ENCODE data around the gene MAPK9.

MAPK9 gene

DNA sequence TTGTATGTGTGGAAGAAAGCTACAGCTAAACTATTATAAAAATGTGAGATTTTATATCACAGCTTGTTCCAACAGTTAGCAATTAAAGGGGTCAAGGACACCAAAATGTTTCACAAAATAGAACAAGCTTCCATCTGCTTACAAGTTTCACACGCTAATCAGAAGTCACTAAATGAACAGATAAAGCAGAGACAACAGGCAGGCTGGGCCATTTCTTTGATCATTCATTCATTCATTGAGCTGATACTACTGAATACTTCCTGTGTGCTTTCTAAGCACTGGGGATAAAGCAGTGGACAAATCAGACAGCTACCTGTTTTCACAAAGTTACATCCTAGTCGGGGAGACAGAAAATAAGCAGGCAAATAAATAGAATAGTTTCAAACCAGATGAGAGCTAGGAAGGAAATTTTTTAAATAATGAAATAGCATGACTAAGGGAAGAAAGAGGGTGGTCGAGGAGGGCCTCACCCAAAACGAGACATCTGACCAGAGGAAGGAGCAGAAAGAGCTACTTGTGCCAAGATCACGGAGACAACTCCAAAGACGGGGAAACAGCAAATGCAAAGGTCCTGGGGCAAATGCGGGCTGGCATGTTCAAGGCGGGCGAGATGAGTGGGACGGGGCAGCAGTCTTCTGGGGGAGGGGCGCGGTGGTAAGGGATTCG is 1.2 kb downstream of the MAPK9 start:
- Histone ChIP-seq H3K79me2 (ENCODE audit: insufficient read depth, low read length) (peaks cover 30% of the 10 kb centered on the region), H3K9me2 (replicated peaks; ENCODE audit: low read depth, low read length) (no peaks in the 10 kb centered on the region), H4K20me1 (ENCODE audit: insufficient read depth, low read length, poor library complexity, severe bottlenecking) (peaks cover 4% of the 10 kb centered on the region), H2AFZ (ENCODE audit: low read length) (no peak overlapping the region), H3F3A (ENCODE audit: low read depth) (no peaks in the 10 kb centered on the region), H3K9ac (ENCODE audit: low read depth, low read length, poor library complexity, severe bottlenecking) (peak overlapping the region; percentile 52), H3K4me2 (ENCODE audit: low read depth, low read length, poor library complexity, severe bottlenecking) (peak overlapping the region; percentile 78), H3K4me3 (ENCODE audit: low read length, poor library complexity, severe bottlenecking) (peak overlapping the region; percentile 74), H3K4me1 (ENCODE audit: insufficient read depth, low read length, poor library complexity, severe bottlenecking) (peaks cover 14% of the 10 kb centered on the region), H3K27me3 (ENCODE audit: insufficient read depth, low read length, poor library complexity, severe bottlenecking) (no peaks in the 10 kb centered on the region), H3K36me3 (ENCODE audit: insufficient read depth, low read length) (no peaks in the 10 kb centered on the region), H3K9me3 (ENCODE audit: insufficient read depth, low read depth, low read length) (no peaks in the 10 kb centered on the region)
- TF ChIP-seq EZH2phosphoT487 (IDR thresholded peaks at IDR 0.05; ENCODE audit: borderline replicate concordance), result no peak
- TF ChIP-seq, protein P1, sequence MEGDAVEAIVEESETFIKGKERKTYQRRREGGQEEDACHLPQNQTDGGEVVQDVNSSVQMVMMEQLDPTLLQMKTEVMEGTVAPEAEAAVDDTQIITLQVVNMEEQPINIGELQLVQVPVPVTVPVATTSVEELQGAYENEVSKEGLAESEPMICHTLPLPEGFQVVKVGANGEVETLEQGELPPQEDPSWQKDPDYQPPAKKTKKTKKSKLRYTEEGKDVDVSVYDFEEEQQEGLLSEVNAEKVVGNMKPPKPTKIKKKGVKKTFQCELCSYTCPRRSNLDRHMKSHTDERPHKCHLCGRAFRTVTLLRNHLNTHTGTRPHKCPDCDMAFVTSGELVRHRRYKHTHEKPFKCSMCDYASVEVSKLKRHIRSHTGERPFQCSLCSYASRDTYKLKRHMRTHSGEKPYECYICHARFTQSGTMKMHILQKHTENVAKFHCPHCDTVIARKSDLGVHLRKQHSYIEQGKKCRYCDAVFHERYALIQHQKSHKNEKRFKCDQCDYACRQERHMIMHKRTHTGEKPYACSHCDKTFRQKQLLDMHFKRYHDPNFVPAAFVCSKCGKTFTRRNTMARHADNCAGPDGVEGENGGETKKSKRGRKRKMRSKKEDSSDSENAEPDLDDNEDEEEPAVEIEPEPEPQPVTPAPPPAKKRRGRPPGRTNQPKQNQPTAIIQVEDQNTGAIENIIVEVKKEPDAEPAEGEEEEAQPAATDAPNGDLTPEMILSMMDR (conservative IDR thresholded peaks at IDR 0.05; ENCODE audit: low read length), result no peak

DNA sequence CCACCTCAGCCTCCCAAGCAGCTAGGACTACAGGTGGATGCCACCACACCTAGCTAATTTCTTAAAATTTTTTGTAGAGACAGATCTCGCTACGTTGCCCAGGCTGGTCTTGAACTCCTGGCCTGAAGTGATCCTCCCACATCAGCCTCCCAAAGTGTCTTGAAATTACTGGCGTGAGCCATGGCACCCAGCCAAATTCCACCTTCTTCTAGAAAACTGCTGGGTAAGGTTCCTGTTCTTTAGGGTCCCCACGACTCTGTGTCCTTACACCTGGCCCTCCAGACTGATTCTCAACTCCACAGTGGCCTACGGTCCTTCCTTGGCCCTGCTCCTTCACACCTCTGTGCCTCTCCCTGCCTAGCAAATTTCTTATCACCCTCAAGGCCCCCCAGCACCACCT is 1.9 kb downstream of the MAPK9 start:
- H3F3A ChIP-seq (ENCODE audit: low read depth), result no peaks in the 10 kb centered on the region
- H3K79me2 ChIP-seq (ENCODE audit: insufficient read depth, low read length), result peaks cover 30% of the 10 kb centered on the region
- peaks cover 4% of the 10 kb centered on the region for H4K20me1 ChIP-seq (ENCODE audit: insufficient read depth, low read length, poor library complexity, severe bottlenecking)
- H3K4me3 ChIP-seq (ENCODE audit: low read length, poor library complexity, severe bottlenecking), result peak overlapping the region; percentile 74
- H2AFZ ChIP-seq (ENCODE audit: low read length), result no peak overlapping the region
- no peak overlapping the region for H3K9ac ChIP-seq (ENCODE audit: low read depth, low read length, poor library complexity, severe bottlenecking)
- no peaks in the 10 kb centered on the region for H3K27me3 ChIP-seq (ENCODE audit: insufficient read depth, low read length, poor library complexity, severe bottlenecking)
- H3K36me3 ChIP-seq (ENCODE audit: insufficient read depth, low read length), result no peaks in the 10 kb centered on the region
- peaks cover 14% of the 10 kb centered on the region for H3K4me1 ChIP-seq (ENCODE audit: insufficient read depth, low read length, poor library complexity, severe bottlenecking)
- no peaks in the 10 kb centered on the region for H3K9me2 ChIP-seq (replicated peaks; ENCODE audit: low read depth, low read length)
- peak overlapping the region; percentile 78 for H3K4me2 ChIP-seq (ENCODE audit: low read depth, low read length, poor library complexity, severe bottlenecking)
- TF ChIP-seq, protein P1 (conservative IDR thresholded peaks at IDR 0.05; ENCODE audit: low read length), result no peak
- no peak for TF ChIP-seq EZH2phosphoT487 (IDR thresholded peaks at IDR 0.05; ENCODE audit: borderline replicate concordance)
- no peaks in the 10 kb centered on the region for H3K9me3 ChIP-seq (ENCODE audit: insufficient read depth, low read depth, low read length)

DNA sequence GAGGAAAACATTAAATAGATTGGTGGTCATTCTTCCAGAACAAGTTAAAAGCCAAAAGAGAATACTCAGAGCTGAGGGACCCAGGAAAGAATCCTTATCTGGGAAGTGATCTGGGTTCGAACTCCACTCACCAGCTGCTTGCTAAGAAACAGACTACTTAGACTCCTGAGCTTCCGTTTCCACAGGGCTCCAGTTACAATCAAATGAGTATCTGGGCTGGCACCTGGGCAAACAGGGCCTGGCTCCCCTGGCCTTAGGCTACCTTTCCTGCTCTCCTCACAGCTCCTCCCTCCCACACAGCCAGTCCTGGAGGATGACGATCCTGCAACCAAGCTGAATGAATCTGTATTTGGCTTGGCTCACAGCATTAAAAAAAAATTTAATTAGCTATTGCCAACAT is 2.5 kb downstream of the MAPK9 start:
- Histone ChIP-seq H3K9ac (ENCODE audit: low read depth, low read length, poor library complexity, severe bottlenecking) (no peak overlapping the region), H3K4me1 (ENCODE audit: insufficient read depth, low read length, poor library complexity, severe bottlenecking) (peaks cover 14% of the 10 kb centered on the region)

More for the DNA sequence above, 2.5 kb downstream of the MAPK9 start:
- H3K9me2 ChIP-seq (replicated peaks; ENCODE audit: low read depth, low read length), result no peaks in the 10 kb centered on the region
- H2AFZ ChIP-seq (ENCODE audit: low read length), result no peak overlapping the region
- H3K9me3 ChIP-seq (ENCODE audit: insufficient read depth, low read depth, low read length), result no peaks in the 10 kb centered on the region
- H3K79me2 ChIP-seq (ENCODE audit: insufficient read depth, low read length), result peaks cover 30% of the 10 kb centered on the region
- H3K4me2 ChIP-seq (ENCODE audit: low read depth, low read length, poor library complexity, severe bottlenecking), result peak overlapping the region; percentile 27
- H3F3A ChIP-seq (ENCODE audit: low read depth), result no peaks in the 10 kb centered on the region
- no peak overlapping the region for H3K4me3 ChIP-seq (ENCODE audit: low read length, poor library complexity, severe bottlenecking)
- no peaks in the 10 kb centered on the region for H3K27me3 ChIP-seq (ENCODE audit: insufficient read depth, low read length, poor library complexity, severe bottlenecking)
- TF ChIP-seq, protein P1 (conservative IDR thresholded peaks at IDR 0.05; ENCODE audit: low read length), result no peak
- no peak for TF ChIP-seq EZH2phosphoT487 (IDR thresholded peaks at IDR 0.05; ENCODE audit: borderline replicate concordance)
- peaks cover 4% of the 10 kb centered on the region for H4K20me1 ChIP-seq (ENCODE audit: insufficient read depth, low read length, poor library complexity, severe bottlenecking)
- no peaks in the 10 kb centered on the region for H3K36me3 ChIP-seq (ENCODE audit: insufficient read depth, low read length)

Measured in Loucy (cell line).